Subcutaneous adipose tissue (tissue), 4 donors: ENCODE measurements around the gene SHD. TPM values are rescaled to one million over a fixed set of nuclear protein-coding genes. Genes with fewer than 3 reads are reported as not detected.

Source experiments
- CTCF ChIP-seq: fragments of 450-650 bp; IDR thresholded peaks from one replicate; pipeline ENCODE4 v1.5.1; 2016; ENCODE audit warnings: low read depth, mild to moderate bottlenecking, control low read depth, antibody characterized with exemption, moderate library complexity
- total RNA-seq, 4 donors: library from RNA; depleted of rRNA; stranded (reverse); fragments of >200 nt; gene quantifications; one replicate each; pipeline ENCODE4 v1.1.0, GENCODE V29; 2016

Gene SHD
- not detected for total RNA-seq

DNA sequence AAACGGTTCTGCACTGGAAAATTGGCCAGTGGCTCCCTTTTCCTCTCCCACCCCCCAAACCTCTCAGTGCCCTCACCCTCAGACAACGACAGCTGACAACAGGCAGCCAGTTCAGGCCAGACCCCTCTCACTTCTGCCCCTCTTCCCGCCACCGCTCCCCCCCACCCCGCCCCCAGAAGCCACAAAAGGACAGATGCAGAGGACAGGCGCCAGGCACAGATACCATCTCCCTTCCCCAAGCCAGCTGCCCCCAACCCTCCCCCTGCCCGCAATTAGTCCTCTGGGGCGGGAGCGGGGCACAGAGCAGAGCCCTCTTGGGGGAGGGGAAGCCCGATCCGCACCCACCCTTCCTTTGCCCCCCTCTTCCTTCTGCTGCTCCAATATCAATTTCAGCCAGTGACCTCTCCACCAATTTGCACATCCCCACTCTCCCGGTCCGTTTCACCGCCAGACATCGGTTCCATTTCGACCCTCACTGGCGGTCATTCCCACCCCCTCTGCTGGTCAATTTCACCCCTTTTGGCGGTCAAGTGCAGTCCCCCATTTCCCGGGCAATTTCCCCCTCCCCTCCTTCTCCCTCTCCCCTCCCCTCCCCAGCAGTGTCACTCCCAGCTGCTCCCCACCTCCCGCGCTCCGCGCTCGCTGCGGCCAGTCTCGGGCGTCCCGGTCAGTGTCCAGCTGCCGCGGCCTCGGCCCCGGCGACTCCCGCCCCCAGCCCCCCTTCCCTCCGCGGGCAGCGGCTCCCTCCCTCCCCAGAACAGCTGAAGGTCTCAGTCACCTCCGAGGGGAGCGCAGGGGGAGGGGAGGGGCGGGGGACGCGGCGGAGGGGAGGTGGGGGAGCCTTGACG is at the start of gene SHD:
TSS of gene SHD (plus strand) at position 848 of the 848 bp plus-strand sequence. CDS start 798 bp downstream, outside the sequence.
- TF ChIP-seq CTCF: no peak

DNA sequence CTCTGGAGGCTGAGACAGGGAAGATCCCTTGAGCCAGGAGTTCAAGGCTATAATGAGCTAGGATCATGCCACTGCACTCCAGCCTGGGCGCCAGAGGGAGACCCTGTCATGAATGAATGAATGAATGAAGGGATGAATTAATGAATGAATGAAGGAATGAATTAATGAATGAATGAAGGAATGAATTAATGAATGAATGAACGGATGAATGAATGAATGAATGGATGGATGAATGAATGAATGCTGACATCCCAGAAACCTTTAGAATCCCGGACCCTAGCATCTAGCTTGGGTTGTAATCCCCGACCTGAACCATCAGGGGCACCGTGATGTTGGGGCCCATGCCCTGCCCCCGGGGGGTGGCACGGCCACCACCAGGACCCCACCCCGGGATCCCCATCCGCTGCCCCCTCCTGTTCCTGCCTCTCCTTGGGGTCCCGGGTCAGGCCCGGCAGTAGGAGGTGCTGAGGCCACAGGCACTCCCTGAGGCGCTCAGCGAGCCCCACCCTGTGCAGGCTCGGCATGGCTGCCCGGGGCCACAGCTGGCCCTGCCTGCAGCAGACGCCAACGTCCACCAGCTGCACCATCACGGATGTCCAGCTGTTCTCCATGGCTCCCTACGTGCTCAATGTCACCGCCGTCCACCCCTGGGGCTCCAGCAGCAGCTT is 46.3 kb upstream of the SHD start:
- TF ChIP-seq CTCF: no peak

GRCh38 chr19:4233282-4233853 is 45.7 kb upstream of the SHD start:
- TF ChIP-seq CTCF: no peak

DNA sequence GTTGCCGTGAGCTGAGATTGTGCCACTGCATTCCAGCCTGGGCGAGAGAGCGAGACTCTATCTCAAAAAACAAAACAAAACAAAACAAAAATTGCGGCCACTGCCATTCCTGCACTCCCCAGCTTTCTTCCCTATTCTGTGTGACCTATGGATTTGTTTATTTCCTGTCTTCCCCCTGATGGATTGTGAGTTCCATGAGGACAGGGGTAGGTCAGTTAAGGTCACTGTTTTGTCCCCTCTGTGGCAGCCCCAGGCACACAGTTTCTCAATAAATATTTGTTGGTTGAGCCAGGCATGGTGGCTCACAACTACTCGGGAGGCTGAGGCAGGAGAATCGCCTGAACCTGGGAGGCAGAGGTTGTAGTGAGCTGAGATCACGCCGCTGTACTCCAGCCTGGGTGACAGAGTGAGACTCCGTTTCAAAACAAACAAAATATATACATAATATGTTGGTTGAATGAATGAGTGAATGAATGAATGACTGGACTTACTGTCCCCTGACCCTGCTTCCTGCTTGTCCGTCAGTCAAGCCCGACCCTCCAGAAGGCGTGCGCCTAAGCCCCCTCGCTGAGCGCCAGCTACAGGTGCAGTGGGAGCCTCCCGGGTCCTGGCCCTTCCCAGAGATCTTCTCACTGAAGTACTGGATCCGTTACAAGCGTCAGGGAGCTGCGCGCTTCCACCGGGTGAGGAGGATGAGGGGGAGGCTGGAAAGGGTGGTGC is 44.8 kb upstream of the SHD start:
- no peak for TF ChIP-seq CTCF

DNA sequence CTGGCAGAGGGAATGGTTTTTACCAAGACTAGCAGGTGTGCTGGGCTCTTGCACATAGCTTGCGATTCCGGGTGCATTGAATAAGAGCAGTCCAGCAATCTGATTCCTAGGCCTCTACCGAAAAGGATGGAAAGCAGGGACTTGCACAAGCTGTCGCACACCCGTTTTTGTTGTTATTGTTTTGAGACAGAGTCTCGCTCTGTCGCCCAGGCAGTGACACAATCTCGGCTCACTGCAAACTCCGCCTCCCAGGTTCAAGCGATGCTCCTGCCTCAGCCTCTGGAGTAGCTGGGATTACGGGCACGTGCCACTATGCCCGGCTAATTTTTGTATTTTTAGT is 44.2 kb upstream of the SHD start:
- no peak for TF ChIP-seq CTCF

DNA sequence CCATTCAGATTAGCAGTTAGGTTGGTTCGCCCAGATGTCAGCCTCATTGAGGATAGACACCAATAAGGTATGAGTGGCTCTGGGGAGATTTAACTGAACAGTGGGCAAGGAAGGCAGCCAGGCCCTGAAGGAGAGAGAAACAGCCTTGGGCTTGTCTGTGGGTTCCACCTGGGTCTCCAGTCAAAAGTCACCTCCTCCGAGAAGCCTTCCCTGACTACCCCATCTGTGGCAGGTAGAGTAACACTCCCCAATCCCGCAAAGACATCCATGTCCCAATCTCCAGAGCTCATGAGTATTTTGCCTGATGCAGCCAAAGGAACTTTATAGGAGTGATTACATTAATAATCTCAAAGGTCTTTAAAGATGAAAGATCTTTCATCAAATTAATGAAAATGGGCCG is 40.2 kb upstream of the SHD start:
- no peak for TF ChIP-seq CTCF
